AG10803 (cell line): ENCODE results near the gene CNNM2.

Experiments
- DNase-seq: peaks from one replicate; pipeline ENCODE4 v3.0.0; 2010; ENCODE audit warnings: low read depth
- H3K4me3 ChIP-seq: 2 replicates; pipeline ENCODE4 v1.5.1; 2011; ENCODE audit warnings: mild to moderate bottlenecking, low read length, control low read depth
- TF ChIP-seq, protein P1 (sequence below): conservative IDR thresholded peaks from 2 replicates; pipeline ENCODE4 v1.5.1; 2011; ENCODE audit warnings: mild to moderate bottlenecking, low read length, control low read depth, inconsistent platforms

The CNNM2 gene

GRCh38 chr10:103078676-103079075, 160.6 kb downstream of the CNNM2 start:
- no peak overlapping the region for H3K4me3 ChIP-seq
- no peak for DNase-seq
- TF ChIP-seq, protein P1, sequence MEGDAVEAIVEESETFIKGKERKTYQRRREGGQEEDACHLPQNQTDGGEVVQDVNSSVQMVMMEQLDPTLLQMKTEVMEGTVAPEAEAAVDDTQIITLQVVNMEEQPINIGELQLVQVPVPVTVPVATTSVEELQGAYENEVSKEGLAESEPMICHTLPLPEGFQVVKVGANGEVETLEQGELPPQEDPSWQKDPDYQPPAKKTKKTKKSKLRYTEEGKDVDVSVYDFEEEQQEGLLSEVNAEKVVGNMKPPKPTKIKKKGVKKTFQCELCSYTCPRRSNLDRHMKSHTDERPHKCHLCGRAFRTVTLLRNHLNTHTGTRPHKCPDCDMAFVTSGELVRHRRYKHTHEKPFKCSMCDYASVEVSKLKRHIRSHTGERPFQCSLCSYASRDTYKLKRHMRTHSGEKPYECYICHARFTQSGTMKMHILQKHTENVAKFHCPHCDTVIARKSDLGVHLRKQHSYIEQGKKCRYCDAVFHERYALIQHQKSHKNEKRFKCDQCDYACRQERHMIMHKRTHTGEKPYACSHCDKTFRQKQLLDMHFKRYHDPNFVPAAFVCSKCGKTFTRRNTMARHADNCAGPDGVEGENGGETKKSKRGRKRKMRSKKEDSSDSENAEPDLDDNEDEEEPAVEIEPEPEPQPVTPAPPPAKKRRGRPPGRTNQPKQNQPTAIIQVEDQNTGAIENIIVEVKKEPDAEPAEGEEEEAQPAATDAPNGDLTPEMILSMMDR, result no peak

- TF ChIP-seq, protein P1, result no peak
- H3K4me3 ChIP-seq, result no peak overlapping the region
- no peak for DNase-seq
Observed at GRCh38 chr10:103079100-103079499, 161.0 kb downstream of the CNNM2 start.

DNA sequence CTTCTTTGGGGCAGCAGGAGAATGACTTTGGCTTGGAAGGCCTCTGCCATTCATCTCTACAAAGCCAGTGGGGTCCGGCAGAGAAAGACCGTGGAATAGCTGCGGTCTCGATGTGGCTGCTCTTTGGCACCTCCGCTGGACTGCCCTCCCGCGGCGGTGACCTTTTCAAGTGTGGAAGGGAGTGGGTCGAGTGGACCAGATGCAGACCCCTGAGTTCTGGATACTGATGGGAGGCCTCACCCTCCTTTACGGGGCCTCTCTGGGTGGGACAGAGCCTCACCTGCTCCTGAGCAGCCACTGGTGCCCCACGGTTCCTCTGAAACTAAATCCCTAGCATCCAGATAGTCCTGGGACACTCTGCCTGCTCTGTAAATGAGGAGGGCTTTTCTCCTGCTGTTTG, 161.9 kb downstream of the CNNM2 start:
- no peak overlapping the region for H3K4me3 ChIP-seq
- TF ChIP-seq, protein P1, result no peak
- no peak for DNase-seq

DNA sequence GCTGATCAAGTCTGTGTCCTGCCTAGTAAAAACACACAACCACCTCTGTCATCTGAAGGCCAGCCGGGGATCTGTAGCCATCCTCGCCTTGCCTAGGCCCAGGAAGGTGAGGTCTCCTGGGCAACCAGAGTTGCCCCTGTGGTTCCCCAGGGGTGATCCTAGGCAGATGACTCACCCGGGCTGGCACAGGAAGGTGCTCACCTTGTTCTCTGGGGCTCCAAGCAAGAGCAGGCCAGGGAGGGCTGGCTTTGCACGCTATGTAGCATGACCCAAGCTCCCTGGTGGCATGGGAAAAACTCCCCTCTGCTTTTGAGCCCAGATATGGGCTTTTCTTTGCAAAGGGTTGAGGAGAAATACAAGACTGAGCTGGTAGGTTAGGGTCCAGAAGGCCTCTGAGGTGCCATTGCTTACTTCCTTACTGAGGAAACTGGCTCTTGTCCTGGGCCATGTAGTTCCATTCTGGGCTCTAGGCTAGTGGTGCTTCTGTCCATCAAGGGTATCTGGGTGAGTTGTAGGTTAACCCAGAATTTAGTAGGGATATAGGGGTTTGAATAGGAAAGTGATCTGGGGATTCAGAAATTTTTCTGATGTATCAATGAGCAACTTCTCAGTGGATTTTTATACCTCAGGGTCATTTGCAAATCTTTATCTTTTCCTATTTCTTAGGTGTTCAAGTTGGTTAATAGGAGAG, 162.9 kb downstream of the CNNM2 start:
- DNase-seq, result no peak
- TF ChIP-seq, protein P1, result no peak
- no peak overlapping the region for H3K4me3 ChIP-seq

DNA sequence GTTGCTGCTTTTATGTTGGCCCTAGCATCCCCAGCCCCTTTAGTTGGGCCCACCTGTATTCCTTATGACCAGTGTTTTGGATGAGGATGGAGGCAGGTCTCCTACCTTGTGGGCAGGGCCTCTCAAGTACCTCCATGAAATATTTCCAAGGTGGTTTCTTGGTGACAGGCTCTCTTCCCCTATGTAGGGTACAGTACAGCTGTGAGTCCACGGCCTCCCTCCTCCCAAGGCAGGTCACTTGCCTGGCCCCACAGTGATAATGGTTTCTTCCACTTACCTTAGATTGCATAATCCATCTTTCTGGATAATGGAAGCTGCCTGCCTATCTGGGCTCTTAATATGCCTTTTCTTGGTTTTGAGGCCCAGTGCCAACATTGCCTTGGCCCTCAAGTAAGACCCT, 164.6 kb downstream of the CNNM2 start:
- TF ChIP-seq, protein P1, result no peak
- no peak overlapping the region for H3K4me3 ChIP-seq
- no peak for DNase-seq

DNA sequence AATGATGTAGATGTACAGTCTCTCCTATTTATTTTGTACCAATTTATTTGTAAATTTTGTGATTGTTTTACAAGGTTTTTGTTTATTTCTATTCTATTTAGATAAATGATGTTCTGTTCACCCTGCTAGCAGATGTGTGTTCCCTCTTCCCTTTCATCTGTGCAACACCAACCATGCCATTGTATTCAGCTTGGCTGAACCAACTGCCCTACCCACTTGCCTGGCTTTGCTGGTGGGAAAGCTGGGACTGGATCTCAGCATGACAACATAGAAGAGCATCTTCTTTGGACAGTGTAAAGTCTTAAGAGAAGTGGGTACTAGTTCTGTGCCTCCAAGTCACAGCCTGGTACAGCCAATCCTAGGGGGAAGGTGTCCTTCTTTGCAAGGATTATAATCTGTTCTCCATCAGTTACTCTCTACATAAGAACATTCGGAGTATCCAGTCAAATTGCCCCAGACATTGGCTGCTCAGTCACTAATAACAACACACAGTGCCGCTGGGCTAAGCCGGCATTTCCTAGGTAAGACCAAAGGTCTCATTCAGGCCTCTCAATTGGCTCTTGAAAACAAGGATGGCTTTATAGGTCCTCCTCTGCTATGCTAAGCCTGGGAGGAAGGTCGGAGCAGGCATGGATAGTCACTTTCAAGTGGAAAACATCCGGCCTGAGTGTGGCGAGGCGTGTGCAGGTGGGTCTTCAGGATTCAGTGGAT, 165.3 kb downstream of the CNNM2 start:
- TF ChIP-seq, protein P1, result no peak
- no peak overlapping the region for H3K4me3 ChIP-seq
- DNase-seq, result no peak

DNA sequence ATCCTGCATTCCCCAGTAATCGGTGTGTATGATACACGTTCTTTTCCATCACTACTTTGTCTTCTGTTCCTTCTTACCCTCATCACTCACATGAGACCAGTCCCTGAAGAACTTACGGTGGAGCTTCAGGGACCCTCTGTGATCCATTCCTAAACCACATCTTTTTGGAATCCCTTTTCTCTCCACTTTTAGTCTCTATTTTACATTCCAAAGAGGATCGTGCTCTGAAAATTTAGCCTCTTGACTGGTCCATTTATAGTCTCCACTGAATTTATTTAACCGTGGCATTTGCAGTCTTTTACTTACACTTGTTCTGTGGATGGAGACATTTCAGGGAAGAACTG, 165.9 kb downstream of the CNNM2 start:
- no peak for DNase-seq
- no peak overlapping the region for H3K4me3 ChIP-seq
- TF ChIP-seq, protein P1, result no peak
